ENCODE results near the gene GNG7.

DNA sequence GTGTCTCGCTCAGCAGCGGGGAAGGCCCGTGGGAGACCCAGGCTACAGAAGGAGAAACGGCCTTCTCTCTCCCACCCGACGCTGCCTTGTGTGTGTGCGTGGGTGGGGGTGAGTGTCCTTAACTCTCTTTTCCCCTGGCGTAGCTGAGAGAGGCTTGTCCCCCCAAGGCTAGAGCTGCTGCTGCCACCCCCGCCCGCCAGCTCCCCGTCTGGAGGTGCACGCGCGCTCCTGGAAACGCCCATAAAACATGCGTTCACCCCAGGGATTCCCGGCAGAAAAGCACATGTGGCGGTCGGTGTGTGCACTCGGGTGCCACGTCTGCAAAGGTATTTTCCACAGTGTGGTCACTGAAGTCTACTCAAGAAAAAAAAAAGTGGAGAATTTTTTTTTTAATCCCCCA lies 190.5 kb downstream of the GNG7 start:
- TF ChIP-seq GABPA (IDR thresholded peaks at IDR 0.05; ENCODE audit: low read depth) (no peak), CTCF (IDR thresholded peaks at IDR 0.05 in 2 of 3, conservative IDR thresholded peaks at IDR 0.05 in 1 of 3; ENCODE audit: control insufficient read depth in 2 of 3, extremely low read depth in 1 of 3, insufficient read depth in 1 of 3, low read depth in 3 of 3, low read length in 3 of 3) (no peak), PML (IDR thresholded peaks at IDR 0.05; ENCODE audit: low read length) (no peak)
- TF ChIP-seq, protein P1, sequence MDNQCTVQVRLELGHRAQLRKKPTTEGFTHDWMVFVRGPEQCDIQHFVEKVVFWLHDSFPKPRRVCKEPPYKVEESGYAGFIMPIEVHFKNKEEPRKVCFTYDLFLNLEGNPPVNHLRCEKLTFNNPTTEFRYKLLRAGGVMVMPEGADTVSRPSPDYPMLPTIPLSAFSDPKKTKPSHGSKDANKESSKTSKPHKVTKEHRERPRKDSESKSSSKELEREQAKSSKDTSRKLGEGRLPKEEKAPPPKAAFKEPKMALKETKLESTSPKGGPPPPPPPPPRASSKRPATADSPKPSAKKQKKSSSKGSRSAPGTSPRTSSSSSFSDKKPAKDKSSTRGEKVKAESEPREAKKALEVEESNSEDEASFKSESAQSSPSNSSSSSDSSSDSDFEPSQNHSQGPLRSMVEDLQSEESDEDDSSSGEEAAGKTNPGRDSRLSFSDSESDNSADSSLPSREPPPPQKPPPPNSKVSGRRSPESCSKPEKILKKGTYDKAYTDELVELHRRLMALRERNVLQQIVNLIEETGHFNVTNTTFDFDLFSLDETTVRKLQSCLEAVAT (IDR thresholded peaks at IDR 0.05), result no peak

Measured in GM12878 (cell line).